ENCODE measurements around the gene NHS.

The NHS gene

DNA sequence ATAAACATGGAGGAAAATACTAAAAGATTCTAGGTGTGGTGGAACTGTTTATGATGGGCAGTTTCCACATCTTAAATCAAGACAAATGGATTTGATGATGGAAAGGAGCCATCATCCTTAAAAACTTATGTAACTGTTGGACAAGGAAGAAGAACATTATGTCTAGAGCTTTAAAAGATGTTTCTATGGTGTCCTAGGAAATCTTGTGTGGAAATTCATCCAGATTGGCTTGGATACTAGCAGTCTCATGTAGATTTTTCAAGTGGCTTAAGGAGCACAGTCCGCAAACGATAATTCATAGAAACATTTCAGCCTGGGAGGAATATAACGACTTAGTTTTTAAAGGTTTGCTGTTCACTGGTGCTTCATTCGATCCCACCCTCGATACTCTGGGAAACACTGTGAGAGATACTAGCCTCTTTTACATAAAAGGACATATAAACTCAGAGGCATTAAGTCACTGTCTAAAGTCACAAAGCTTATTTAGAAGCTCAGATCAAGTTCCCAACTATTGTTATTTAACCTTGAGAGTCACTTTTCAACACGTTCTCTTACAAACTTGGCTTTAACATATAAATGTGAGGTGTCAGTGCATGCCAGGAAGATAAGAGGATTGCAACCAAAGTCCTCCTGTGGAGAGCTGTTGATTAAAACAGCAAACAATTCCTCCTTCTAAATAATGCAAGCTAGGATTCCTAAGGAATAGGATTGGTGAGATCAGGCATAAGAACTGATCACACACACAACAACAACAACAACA lies 226.6 kb downstream of the NHS start:
- no peak for DNase-seq (ENCODE audit: low read depth)
- TF ChIP-seq, protein P1, sequence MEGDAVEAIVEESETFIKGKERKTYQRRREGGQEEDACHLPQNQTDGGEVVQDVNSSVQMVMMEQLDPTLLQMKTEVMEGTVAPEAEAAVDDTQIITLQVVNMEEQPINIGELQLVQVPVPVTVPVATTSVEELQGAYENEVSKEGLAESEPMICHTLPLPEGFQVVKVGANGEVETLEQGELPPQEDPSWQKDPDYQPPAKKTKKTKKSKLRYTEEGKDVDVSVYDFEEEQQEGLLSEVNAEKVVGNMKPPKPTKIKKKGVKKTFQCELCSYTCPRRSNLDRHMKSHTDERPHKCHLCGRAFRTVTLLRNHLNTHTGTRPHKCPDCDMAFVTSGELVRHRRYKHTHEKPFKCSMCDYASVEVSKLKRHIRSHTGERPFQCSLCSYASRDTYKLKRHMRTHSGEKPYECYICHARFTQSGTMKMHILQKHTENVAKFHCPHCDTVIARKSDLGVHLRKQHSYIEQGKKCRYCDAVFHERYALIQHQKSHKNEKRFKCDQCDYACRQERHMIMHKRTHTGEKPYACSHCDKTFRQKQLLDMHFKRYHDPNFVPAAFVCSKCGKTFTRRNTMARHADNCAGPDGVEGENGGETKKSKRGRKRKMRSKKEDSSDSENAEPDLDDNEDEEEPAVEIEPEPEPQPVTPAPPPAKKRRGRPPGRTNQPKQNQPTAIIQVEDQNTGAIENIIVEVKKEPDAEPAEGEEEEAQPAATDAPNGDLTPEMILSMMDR (IDR thresholded peaks at IDR 0.05; ENCODE audit: low read length, missing control alignments): no peak
- H3K4me3 ChIP-seq (replicated peaks; ENCODE audit: low read depth, low read length): no peak overlapping the region

DNA sequence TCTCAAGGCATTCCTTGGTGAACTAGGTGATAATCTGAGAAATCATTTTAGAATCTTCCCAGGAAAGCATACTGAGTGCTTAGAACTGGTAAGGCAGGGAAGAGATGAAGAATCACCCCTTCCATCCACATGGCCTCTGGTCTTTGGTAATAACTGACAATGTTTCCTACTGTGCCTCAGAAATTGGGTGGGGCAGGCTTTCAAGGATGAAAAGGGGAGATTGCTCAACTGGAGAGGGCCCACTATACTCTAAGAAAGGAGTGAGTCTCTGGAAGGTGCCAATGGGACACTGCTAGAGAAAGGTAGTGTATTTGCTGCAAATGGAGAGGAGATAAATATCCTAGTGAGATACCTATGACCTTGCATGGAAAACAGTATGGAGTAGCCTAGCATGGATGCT lies 227.2 kb downstream of the NHS start:
- DNase-seq (ENCODE audit: low read depth): no peak
- no peak overlapping the region for H3K4me3 ChIP-seq (replicated peaks; ENCODE audit: low read depth, low read length)
- TF ChIP-seq, protein P1 (IDR thresholded peaks at IDR 0.05; ENCODE audit: low read length, missing control alignments): no peak

DNA sequence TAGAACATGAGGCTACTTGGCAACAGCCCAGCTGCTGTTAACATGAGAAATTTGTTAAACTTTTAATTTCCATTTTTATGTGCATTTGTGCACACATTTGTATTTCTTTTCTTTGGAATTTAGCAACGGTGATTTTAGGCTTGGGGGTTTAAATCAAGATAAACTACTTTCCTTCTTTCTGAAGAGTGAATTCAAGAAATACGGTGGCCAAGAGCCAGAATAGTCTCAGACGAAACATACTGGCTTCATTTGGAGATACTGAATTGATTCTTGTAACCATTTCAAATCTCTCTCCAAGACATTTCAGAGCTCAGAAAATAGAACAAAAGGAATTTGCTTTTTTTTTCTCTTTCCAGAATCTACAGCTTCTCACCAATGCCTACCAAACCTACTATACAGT lies 228.2 kb downstream of the NHS start:
- TF ChIP-seq, protein P1 (IDR thresholded peaks at IDR 0.05; ENCODE audit: low read length, missing control alignments): no peak
- no peak for DNase-seq (ENCODE audit: low read depth)
- H3K4me3 ChIP-seq (replicated peaks; ENCODE audit: low read depth, low read length): no peak overlapping the region

DNA sequence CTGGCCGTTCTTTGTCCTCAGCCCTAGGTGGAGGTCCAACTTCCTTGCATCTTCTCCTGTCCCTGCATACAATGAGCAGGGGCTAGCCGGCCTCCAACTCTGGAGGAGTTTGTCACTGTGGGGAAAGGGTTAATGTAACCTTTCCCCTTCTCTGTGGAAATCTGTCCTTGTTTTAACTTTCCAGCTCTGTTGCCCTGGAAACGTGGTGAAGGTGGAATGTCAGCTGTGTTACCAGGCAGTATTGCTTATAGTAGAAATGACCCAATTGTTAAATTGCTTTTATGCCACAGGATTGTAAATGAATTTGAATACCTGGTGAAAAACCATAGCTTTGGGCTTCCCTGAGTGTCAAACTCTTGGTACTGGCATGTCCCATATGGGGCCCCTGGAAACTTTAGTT lies 230.7 kb downstream of the NHS start:
- DNase-seq (ENCODE audit: low read depth): peak; percentile 17
- TF ChIP-seq, protein P1 (IDR thresholded peaks at IDR 0.05; ENCODE audit: low read length, missing control alignments): no peak
- H3K4me3 ChIP-seq (replicated peaks; ENCODE audit: low read depth, low read length): no peak overlapping the region

DNA sequence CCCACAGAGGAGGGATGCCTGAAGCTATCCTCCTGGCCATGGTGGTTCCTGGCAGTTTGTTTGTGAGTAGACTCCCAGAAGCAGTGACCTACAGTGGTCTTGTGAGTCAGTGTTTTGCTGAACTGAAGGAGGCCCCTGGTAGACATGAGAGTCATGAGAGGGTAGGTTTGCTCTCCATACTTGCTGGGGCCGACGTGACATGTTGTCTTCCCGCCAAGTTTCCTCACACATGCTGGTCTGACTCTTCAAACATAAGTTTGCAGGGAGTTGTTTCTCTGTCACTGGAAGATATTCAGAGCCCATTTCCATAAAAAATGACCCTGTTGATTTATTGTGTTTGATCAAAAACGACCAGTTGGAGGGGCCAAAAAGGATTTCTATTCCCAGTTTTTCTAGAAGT lies 231.2 kb downstream of the NHS start:
- TF ChIP-seq, protein P1 (IDR thresholded peaks at IDR 0.05; ENCODE audit: low read length, missing control alignments): no peak
- DNase-seq (ENCODE audit: low read depth): no peak
- no peak overlapping the region for H3K4me3 ChIP-seq (replicated peaks; ENCODE audit: low read depth, low read length)

DNA sequence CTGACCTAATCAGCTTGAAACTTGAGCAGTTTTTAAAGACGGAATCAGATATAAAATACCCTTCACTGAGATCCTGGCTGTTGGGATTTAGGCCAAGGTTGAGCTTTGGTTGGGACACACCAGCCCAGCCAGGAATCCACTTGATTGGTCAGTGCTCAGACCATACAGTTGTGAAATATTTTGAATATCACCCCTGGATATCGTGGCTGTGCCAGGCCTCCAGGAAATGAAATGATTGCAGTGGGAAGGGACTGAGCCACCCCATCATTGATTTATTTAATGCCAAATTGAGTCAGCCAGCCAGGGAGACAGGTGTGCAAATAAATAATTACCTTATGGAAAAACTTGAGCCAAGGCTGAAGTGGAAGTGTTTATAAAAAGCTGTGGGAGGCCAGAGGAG lies 233.9 kb downstream of the NHS start:
- TF ChIP-seq, protein P1 (IDR thresholded peaks at IDR 0.05; ENCODE audit: low read length, missing control alignments): no peak
- no peak for DNase-seq (ENCODE audit: low read depth)
- no peak overlapping the region for H3K4me3 ChIP-seq (replicated peaks; ENCODE audit: low read depth, low read length)

DNA sequence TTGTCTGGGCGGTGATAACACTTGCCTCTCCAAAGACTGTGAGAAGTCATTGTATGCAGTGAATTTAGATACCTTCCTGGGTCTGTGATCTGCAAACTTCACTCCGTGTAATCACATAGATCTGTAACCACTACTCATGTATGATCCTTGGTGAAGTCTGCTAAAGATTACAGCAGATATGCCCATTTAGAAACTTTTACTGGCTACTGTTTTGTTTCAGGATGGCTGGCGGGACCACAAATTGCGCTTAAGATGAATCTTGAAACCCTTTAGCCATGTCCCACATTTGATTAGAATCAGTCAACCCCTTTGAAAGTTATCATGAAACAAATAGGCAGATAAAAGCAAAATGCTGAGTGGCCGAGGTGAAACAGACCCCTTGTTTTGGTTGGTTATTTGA lies 235.8 kb downstream of the NHS start:
- no peak overlapping the region for H3K4me3 ChIP-seq (replicated peaks; ENCODE audit: low read depth, low read length)
- no peak for DNase-seq (ENCODE audit: low read depth)
- TF ChIP-seq, protein P1 (IDR thresholded peaks at IDR 0.05; ENCODE audit: low read length, missing control alignments): no peak
